Fibroblast of lung (primary cell): ENCODE data around the gene IL15RA.

Source experiments
- EZH2 ChIP-seq: IDR thresholded peaks from 2 replicates; pipeline ENCODE4 v1.5.1; 2012; ENCODE audit warnings: low read length, control low read depth, mild to moderate bottlenecking; ENCODE audit errors: missing control alignments
- TF ChIP-seq, protein P1 (sequence below), 2 donors: IDR thresholded peaks in 1 of 2; conservative IDR thresholded peaks in 1 of 2; 1 replicate in 1 of 2; 2 replicates in 1 of 2; pipeline ENCODE4 v1.5.1; 2011 to 2012; ENCODE audit warnings: low read length in 2 of 2, control low read depth in 1 of 2, inconsistent platforms in 1 of 2, low read depth in 1 of 2, mild to moderate bottlenecking in 1 of 2

DNA sequence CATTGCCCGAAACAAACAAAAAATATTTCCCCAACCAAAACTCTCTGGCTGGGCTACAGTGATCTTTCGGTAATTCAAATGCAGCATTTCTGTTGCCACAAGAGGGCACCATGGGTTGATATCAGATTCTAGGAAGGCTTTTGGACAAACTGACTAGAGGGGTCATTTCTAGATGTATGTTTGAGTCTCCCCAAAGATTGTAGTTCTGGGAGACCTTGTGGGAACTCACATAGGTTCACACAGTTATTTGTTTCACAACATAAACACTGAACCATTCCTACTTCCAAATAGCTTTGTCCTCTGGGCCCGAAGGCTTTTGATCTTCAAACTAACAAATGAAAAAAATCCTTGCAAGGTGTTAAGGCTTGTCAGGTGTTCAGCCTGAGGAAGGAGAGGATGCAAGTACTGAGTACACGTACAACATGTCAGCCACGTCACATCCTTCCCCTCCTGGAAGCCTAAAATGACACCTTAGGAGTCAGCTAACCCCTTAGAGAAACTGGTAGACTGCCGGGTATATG lies 37.0 kb upstream of the IL15RA start:
- no peak for TF ChIP-seq EZH2
- TF ChIP-seq, protein P1, sequence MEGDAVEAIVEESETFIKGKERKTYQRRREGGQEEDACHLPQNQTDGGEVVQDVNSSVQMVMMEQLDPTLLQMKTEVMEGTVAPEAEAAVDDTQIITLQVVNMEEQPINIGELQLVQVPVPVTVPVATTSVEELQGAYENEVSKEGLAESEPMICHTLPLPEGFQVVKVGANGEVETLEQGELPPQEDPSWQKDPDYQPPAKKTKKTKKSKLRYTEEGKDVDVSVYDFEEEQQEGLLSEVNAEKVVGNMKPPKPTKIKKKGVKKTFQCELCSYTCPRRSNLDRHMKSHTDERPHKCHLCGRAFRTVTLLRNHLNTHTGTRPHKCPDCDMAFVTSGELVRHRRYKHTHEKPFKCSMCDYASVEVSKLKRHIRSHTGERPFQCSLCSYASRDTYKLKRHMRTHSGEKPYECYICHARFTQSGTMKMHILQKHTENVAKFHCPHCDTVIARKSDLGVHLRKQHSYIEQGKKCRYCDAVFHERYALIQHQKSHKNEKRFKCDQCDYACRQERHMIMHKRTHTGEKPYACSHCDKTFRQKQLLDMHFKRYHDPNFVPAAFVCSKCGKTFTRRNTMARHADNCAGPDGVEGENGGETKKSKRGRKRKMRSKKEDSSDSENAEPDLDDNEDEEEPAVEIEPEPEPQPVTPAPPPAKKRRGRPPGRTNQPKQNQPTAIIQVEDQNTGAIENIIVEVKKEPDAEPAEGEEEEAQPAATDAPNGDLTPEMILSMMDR (conservative IDR thresholded peaks at IDR 0.05 in 1 of 2, IDR thresholded peaks at IDR 0.05 in 1 of 2; ENCODE audit: low read depth in 1 of 2, low read length in 2 of 2), result peak; percentile 81 to 82
